IMR-90 (cell line): ENCODE results near the gene PCBP1.

Source experiments
- BHLHE40 ChIP-seq: fragments of 150-350 bp; IDR thresholded peaks from 2 replicates; pipeline ENCODE4 v1.6.1; 2016; ENCODE audit warnings: mild to moderate bottlenecking, low read depth, low read length
- CHD1 ChIP-seq: IDR thresholded peaks from 2 replicates; pipeline ENCODE4 v1.6.1; 2012; ENCODE audit warnings: low read depth, low read length, improper control_type of control experiment
- FOS ChIP-seq: fragments of 150-350 bp; IDR thresholded peaks from 2 replicates; pipeline ENCODE4 v1.6.1; 2016; ENCODE audit warnings: low read depth, low read length
- MAFK ChIP-seq: IDR thresholded peaks from 2 replicates; pipeline ENCODE4 v1.6.1; 2012; ENCODE audit warnings: low read depth, low read length, improper control_type of control experiment
- POLR2A ChIP-seq: IDR thresholded peaks from 2 replicates; pipeline ENCODE4 v1.6.1; 2012; ENCODE audit warnings: mild to moderate bottlenecking, low read depth, low read length
- RAD21 ChIP-seq: IDR thresholded peaks from 2 replicates; pipeline ENCODE4 v1.6.1; 2012; ENCODE audit warnings: low read length, improper control_type of control experiment
- RFX5 ChIP-seq: IDR thresholded peaks from 2 replicates; pipeline ENCODE4 v1.8.0; 2012; ENCODE audit warnings: low read depth, mild to moderate bottlenecking, low read length, moderate library complexity
- TF ChIP-seq, protein P1 (sequence below): conservative IDR thresholded peaks from 2 replicates; pipeline ENCODE4 v1.5.1; 2012; ENCODE audit warnings: mild to moderate bottlenecking, low read depth, low read length, improper control_type of control experiment
- TF ChIP-seq, protein P2 (sequence below): fragments of 150-350 bp; IDR thresholded peaks from 2 replicates; pipeline ENCODE4 v1.6.1; 2016; ENCODE audit warnings: low read depth, mild to moderate bottlenecking, low read length, moderate library complexity, borderline replicate concordance
- TF ChIP-seq, protein P3 (sequence below): fragments of 150-350 bp; IDR thresholded peaks from 2 replicates; pipeline ENCODE4 v1.6.1; 2017; ENCODE audit warnings: mild to moderate bottlenecking, antibody characterized with exemption, low read length, low read depth

DNA sequence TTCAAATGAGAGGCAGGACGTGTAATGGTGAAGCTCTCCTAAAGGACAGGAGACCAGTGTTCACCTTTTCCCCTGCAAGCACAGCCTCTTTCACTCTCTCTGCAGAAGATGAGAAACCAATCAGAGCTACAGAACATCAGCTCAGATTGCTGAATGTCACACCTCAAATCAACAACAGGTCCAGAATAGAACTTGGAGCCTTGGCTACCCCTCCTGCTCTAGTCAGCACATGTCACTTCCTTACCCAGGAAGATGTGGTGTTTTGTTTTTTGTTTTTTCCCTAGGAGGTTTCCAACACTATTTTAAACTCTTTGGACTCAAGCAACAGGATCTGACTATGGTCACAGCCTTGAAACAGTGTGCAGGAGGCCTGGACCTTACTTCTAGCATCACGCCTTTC lies 41.3 kb upstream of the PCBP1 start:
- TF ChIP-seq, protein P1, sequence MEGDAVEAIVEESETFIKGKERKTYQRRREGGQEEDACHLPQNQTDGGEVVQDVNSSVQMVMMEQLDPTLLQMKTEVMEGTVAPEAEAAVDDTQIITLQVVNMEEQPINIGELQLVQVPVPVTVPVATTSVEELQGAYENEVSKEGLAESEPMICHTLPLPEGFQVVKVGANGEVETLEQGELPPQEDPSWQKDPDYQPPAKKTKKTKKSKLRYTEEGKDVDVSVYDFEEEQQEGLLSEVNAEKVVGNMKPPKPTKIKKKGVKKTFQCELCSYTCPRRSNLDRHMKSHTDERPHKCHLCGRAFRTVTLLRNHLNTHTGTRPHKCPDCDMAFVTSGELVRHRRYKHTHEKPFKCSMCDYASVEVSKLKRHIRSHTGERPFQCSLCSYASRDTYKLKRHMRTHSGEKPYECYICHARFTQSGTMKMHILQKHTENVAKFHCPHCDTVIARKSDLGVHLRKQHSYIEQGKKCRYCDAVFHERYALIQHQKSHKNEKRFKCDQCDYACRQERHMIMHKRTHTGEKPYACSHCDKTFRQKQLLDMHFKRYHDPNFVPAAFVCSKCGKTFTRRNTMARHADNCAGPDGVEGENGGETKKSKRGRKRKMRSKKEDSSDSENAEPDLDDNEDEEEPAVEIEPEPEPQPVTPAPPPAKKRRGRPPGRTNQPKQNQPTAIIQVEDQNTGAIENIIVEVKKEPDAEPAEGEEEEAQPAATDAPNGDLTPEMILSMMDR = no peak
- no peak for TF ChIP-seq RFX5
- TF ChIP-seq, protein P2, sequence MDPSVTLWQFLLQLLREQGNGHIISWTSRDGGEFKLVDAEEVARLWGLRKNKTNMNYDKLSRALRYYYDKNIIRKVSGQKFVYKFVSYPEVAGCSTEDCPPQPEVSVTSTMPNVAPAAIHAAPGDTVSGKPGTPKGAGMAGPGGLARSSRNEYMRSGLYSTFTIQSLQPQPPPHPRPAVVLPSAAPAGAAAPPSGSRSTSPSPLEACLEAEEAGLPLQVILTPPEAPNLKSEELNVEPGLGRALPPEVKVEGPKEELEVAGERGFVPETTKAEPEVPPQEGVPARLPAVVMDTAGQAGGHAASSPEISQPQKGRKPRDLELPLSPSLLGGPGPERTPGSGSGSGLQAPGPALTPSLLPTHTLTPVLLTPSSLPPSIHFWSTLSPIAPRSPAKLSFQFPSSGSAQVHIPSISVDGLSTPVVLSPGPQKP = no peak
- TF ChIP-seq FOS = no peak
- no peak for TF ChIP-seq CHD1
- TF ChIP-seq POLR2A = no peak
- no peak for TF ChIP-seq MAFK
- no peak for TF ChIP-seq RAD21
- TF ChIP-seq BHLHE40 = no peak
- TF ChIP-seq, protein P3, sequence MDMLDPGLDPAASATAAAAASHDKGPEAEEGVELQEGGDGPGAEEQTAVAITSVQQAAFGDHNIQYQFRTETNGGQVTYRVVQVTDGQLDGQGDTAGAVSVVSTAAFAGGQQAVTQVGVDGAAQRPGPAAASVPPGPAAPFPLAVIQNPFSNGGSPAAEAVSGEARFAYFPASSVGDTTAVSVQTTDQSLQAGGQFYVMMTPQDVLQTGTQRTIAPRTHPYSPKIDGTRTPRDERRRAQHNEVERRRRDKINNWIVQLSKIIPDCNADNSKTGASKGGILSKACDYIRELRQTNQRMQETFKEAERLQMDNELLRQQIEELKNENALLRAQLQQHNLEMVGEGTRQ = no peak
